GM18867 (cell line): Measurements from ENCODE around the gene ENG.

ENCODE experiments used
- ATAC-seq: cut with Tn5 transposase; IDR thresholded peaks from one replicate; pipeline ENCODE4 v1.9.1; 2021; ENCODE audit warnings: mild to moderate bottlenecking, moderate library complexity; ENCODE audit not compliant: unreplicated experiment

Gene ENG

GRCh38 chr9:127866535-127866934 is 12.1 kb upstream of the ENG start:
- ATAC-seq: no peak

GRCh38 chr9:127865645-127866464 is 11.4 kb upstream of the ENG start:
- ATAC-seq: no peak

GRCh38 chr9:127863191-127863621 is 8.7 kb upstream of the ENG start:
- no peak for ATAC-seq

GRCh38 chr9:127862075-127863011 is 7.9 kb upstream of the ENG start:
- no peak for ATAC-seq

GRCh38 chr9:127860779-127861178 is 6.3 kb upstream of the ENG start:
- no peak for ATAC-seq

- no peak for ATAC-seq
Observed at GRCh38 chr9:127860260-127860659, 5.8 kb upstream of the ENG start.

- ATAC-seq: no peak
Observed at GRCh38 chr9:127858041-127858512, 3.6 kb upstream of the ENG start.

GRCh38 chr9:127857278-127857677 is 2.8 kb upstream of the ENG start:
- no peak for ATAC-seq

GRCh38 chr9:127856729-127857116 is 2.3 kb upstream of the ENG start:
- no peak for ATAC-seq

GRCh38 chr9:127856094-127856728 is 1.8 kb upstream of the ENG start:
- no peak for ATAC-seq

GRCh38 chr9:127855522-127855921 is 1.1 kb upstream of the ENG start:
- no peak for ATAC-seq

GRCh38 chr9:127854960-127855359 is 502 bp upstream of the ENG start:
- ATAC-seq: no peak

GRCh38 chr9:127853312-127854183 is 910 bp downstream of the ENG start:
- no peak for ATAC-seq

- no peak for ATAC-seq
Observed at GRCh38 chr9:127852829-127853228, 1.6 kb downstream of the ENG start.

GRCh38 chr9:127850286-127850830 is 4.1 kb downstream of the ENG start:
- ATAC-seq: no peak

GRCh38 chr9:127848756-127849504 is 5.5 kb downstream of the ENG start:
- ATAC-seq: no peak

- no peak for ATAC-seq
Observed at GRCh38 chr9:127847833-127848755, 6.4 kb downstream of the ENG start.

- ATAC-seq: no peak
Observed at GRCh38 chr9:127847178-127847510, 7.3 kb downstream of the ENG start.
